AML-193 (cell line): ENCODE results near the gene FFAR3.

Source experiments
- DNase-seq, 2 experiments: peaks; one replicate each; lab custom pipeline; 2025; lab: John Stamatoyannopoulos, UW

FFAR3 gene

DNA sequence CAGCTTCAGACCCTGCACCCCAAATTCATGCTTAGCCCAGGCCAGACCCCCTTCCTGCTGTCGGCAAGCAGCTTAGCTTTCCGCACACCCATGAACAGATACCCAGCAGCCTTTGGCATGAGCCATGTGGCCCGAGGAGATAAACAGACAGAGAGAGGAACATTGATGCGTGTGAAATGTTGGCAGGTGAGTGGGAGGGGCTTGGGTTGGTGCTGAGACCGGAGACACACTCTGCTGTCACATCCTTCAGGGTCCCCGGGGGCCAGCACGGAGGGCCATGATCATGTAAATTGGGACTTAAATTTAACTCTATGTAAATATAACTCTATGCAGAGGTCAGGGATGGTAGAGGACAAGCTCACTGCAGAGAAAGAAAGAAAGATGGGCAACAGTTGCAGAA is 27.8 kb upstream of the FFAR3 start:
- DNase-seq, result no peak

DNA sequence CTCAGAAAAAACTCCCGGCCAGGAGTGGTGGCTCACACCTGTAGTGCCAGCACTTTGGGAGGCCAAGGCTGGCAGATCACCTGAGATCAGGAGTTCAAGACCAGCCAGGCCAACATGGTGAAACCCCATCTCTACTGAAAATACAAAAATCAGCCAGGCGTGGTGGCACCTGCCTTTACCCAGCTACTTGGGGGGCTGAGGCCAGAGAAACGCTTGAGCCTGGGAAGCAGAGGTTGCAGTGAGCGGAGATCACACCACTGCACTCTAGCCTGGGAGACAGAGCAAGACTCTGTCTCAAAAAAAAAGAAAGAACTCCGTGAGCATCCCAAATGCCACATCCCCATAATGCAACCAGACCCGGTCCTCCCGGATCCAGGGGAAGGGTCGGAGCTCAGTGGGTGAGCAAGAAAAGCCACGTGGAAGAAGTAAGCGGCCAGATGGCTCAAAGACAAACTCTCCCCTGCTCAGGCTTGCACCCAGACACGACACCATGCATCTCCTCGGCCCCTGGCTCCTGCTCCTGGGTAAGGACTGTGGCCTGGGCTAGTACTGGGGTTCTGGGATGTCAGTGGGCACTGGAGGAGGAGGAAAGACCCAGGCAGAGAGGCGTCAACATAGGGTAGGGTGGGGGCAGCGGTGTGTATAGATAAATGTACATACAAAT is 26.6 kb upstream of the FFAR3 start:
- DNase-seq, result no peak

DNA sequence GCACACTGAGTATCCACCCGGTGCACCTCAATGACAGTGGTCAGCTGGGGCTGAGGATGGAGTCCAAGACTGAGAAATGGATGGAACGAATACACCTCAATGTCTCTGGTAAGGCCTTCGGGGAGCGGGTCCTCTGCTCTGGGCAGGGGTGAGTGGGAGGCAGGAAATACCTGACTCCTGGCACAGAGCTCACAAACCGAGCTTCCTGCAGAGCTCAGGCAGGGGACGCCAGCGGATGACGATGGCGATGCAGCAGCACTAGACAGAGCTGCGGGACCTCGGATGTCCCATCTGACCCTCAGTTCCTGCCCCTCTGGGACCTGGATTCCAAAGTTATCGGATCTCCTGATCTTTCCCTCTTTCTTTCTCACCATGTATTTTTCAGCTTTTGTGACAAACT is 25.4 kb upstream of the FFAR3 start:
- no peak for DNase-seq

- no peak for DNase-seq
Observed at GRCh38 chr19:35334144-35334753, 24.0 kb upstream of the FFAR3 start.

- DNase-seq, result no peak
Observed at GRCh38 chr19:35336166-35336955, 21.9 kb upstream of the FFAR3 start.

- no peak for DNase-seq
Observed at GRCh38 chr19:35337097-35337983, 20.9 kb upstream of the FFAR3 start.

- no peak for DNase-seq
Observed at GRCh38 chr19:35337984-35338296, 20.3 kb upstream of the FFAR3 start.

DNA sequence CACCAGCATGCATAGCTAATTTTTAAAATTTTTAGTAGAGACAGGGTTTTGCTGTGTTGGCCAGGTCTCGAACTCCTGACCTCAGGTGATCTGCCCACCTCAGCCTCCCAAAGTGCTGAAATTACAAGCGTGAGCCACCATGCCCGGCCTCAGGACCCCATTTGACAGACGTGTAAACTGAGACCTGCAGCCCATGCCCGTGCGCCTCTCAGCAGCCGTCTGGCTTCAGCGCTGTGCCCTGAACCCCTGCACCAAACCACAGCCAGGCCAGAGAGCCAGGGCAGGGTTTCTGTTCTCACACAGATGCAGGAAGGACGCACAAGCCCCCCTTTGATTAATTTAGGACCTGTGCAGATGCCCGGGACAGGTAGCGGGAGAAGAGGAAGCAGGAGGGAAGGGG is 17.8 kb upstream of the FFAR3 start:
- DNase-seq, result no peak

DNA sequence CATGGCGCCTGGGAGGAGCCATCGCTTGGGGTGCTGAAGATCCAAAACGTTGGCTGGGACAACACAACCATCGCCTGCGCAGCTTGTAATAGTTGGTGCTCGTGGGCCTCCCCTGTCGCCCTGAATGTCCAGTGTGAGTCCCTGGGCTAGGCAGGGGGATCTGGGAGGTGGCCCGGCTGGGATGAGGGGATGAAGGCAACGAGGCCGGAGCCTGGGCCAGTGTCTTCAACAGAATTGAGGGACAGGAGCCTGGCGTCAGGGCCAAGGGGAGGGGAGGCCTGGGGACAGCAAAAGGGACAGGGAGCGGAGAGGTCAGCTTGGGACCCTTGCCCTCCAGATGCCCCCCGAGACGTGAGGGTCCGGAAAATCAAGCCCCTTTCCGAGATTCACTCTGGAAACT is 17.3 kb upstream of the FFAR3 start:
- no peak for DNase-seq

DNA sequence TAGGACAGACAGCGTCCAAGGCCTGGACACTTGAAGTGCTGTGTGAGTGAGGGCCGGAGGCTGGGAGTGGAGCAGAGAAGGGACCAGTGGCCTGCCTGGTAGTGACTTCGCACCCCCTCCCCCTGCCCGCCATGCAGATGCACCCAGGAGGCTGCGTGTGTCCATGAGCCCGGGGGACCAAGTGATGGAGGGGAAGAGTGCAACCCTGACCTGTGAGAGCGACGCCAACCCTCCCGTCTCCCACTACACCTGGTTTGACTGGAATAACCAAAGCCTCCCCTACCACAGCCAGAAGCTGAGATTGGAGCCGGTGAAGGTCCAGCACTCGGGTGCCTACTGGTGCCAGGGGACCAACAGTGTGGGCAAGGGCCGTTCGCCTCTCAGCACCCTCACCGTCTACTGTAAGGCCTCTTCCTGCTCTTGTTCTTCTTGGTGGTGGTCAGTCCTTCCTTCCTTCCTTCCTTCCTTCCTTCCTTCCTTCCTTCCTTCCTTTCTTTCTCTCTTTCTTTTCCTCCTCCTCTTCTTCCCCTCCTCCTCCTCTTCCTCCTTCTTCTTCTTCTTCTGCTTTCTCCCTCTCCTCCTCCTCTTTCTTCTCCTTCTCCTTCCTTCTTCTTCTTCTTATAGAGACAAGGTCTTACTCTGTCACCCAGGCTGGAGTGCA is 16.6 kb upstream of the FFAR3 start:
- no peak for DNase-seq

DNA sequence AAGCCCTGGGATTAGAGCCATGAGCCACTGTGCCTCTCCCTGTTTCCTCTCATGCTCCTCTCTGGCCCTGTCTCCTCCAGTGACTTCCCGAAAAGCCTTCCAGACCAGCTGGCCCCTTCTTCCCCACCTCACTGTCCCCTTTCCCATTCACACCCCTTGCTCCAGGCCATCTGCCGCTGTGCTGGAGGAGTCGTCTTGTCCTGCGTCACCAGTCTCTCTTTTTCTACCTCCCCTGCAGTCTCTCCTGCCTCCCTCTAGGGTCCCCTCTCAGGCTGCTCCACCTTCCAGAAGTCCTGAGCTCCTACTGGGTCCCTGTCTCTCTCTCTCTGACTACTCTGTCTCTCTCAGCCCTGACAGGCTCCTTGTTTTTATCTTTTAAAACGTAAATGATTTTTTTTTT is 15.8 kb upstream of the FFAR3 start:
- no peak for DNase-seq

DNA sequence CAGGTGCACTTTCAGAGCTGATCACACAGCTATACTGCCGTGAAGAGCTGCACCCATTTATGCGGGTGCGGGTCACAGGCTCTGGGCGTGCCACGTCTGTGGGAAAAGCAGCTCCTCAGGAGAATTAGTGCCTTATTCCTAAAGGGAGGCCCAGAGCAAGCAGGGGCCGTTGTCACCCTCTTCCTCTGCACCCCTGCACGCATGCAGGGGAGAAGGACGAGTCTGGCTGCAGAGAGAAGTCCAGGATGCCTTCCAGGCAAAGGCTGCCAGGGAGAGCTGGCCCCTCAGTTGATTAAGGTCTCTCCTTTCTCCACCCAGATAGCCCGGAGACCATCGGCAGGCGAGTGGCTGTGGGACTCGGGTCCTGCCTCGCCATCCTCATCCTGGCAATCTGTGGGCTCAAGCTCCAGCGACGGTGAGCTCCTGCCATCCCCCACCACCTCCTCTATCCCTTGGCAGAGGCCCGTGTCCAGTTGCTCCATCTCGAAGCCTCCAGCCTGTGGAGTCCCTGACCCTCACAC is 13.7 kb upstream of the FFAR3 start:
- no peak for DNase-seq

DNA sequence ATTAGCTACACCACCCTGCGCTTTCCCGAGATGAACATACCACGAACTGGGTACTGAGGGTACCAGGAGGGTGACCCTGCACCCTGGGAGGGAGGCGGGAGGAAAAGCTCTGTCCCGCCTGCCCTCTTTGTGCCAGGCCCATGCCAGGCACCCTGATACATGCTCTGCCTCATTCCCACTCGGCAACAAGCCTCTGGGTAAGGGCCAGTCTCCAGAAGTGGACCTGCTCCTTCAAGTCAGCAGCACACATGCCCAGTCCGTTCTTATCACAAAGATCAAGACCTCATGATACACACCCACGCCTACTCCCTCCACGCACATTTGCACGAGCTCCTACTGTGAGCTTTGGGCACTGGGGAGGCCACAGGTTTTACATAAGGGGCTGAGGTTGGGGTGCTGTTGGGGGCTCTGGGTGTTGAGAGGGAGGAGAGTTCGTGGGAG is 12.6 kb upstream of the FFAR3 start:
- no peak for DNase-seq

DNA sequence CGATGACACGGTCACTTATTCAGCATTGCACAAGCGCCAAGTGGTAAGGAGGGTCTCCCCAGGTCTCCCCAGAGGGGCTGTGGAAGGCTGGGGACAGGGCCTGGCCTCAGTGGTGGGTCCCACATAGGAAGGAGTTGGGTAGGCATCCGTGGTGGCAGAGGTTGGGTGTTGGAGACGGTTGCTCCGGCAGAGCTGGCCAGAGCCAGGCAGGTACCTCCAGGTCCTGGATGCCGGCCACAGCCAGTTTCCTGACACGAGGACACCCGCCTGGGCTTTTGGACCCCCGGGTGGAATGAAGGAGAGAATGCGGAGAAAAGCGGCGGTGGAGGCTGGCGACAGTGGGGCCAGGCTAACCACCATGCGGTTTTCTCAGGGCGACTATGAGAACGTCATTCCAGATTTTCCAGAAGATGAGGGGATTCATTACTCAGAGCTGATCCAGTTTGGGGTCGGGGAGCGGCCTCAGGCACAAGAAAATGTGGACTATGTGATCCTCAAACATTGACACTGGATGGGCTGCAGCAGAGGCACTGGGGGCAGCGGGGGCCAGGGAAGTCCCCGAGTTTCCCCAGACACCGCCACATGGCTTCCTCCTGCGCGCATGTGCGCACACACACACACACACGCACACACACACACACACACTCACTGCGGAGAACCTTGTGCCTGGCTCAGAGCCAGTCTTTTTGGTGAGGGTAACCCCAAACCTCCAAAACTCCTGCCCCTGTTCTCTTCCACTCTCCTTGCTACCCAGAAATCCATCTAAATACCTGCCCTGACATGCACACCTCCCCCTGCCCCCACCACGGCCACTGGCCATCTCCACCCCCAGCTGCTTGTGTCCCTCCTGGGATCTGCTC is 11.8 kb upstream of the FFAR3 start:
- no peak for DNase-seq

GRCh38 chr19:35347171-35347929 is 10.9 kb upstream of the FFAR3 start, which contains the start of gene FFAR1:
FFAR1 (plus strand) TSS chr19:35347902; CDS start chr19:35351552, 3,650 bp downstream.
- DNase-seq, result peak; percentile 75 to 81

DNA sequence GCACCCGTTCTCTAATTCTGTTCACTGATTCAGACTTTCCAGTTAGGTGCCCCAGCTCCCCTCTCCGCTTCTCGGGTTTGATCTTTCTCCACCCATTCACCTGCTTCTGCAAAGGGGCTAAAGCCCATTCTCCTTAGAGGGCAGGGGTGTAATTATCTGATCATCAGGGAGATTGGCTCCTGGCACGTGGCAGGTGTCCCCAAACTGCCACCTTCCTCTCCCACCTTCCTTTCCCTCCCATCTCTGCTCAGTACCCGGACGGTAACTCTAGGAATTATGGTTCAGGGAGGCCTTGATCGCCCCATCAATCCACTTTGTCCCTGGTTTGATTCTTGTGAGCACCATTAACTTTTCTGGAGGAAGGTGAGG is 10.3 kb upstream of the FFAR3 start:
- DNase-seq, result no peak

- no peak for DNase-seq
Observed at GRCh38 chr19:35348911-35349611, 9.2 kb upstream of the FFAR3 start.

DNA sequence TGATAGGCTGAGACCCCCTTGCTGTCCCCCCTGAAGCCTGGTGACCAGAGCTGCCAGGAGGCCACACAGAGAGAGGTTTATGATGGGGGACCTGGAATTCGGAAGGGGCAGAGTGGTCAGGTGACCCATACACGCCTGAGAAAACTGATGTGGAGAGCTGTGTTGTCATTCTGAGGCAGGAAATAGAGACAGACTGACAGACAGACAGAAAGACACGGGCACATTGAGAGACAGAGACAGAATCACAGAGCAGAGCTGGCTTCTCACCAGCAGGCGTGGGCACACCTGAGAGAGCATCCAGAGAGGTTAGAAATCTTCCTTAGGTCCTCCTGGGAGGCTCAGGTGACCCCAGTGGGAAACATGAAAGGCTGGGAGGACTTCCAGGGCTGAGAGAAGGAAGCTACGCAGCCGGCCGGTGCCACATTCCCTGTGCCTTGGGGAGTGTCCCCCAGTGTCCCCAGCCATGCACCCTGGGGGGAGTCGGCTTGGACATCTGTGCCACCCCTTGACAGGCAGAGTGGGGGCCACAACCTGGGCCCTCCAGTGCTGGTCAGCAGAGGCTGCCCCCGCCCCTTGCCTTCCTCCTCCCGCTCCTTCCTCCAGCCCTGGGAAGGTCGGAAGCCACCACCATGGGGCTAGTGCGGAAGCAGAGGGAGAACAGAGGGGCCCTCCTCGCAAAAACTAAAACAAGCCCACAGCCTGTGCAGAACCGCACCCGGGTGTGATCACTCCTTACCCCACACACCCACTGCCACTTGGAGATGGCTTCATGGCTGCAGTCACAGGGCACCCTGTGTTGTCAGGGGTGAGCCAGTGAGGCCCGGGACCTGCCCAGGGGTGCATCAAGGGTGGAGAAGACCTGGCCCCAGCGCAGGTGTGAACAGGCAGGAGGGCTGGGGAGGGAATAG is 8.4 kb upstream of the FFAR3 start:
- DNase-seq, result no peak
